Stimulated activated CD4-positive, alpha-beta T cell treated with anti-CD3 and anti-CD28 coated beads, TNF-alpha, amount 100 ng/mL, for 4 hours (primary cell): ENCODE measurements around the gene OXLD1.
A peak's percentile ranks its signal among the peaks of the same experiment; 100 is the strongest.
"Not testable (repeated sequence)": the region's sequence is repeated elsewhere in the genome, so short reads cannot be mapped to it uniquely, and the experiment has no call there.

Experiments used
- DNase-seq, 3 experiments: peaks; one replicate each; pipeline ENCODE4 v3.0.0-alpha.2; 2020; ENCODE audit warnings: low read depth in 3 of 3

OXLD1 gene

DNA sequence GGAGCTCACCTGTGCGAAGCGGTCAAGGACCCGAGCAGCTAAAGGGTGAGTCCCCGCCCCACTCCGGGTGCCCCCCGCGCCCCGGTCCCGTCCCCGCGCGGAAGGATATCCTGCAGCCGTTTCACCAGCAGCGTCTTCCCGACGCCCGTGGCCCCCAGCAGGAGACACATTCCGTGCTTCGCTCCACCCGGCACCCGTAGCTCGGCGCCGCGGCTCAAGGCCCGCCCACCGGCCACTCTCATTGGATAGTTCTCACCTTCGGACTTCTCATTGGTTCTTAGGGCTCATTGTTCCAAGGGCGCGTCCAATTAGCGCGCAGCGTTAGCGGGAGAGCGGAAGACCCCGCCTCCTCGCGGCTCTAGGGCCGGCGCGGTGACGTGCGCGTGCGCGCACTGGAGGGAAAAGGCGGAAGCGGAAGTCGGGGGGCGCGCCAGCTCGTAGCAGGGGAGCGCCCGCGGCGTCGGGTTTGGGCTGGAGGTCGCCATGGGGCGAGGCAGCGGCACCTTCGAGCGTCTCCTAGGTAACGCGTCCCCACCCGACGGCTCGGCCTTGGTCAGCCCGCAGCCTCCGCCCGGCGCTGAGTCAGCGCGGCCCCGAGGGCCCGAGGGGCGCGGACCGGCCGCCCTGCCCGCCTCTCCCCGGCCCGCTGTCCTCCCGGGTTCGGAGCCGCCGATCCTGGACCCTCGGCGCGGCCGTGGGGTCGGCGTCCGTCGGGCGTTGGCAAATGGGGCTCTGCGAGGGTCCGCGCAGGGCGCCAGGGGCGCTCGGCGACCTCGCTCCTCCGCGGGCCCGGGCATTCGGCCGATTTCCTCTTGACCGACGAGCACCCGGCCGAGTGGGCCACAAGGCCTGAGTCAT lies 17.4 kb upstream of the OXLD1 start, which contains the start of the genes ARL16 and HGS:
ARL16 (minus strand) TSS at position 214 of the 858 bp plus-strand sequence; CDS start at position 170, 44 bp downstream.
HGS (plus strand) TSS at position 428 of the 858 bp plus-strand sequence; CDS start at position 484, 56 bp downstream.
- DNase-seq, result peak; percentile 92 to 96 (median 95)

DNA sequence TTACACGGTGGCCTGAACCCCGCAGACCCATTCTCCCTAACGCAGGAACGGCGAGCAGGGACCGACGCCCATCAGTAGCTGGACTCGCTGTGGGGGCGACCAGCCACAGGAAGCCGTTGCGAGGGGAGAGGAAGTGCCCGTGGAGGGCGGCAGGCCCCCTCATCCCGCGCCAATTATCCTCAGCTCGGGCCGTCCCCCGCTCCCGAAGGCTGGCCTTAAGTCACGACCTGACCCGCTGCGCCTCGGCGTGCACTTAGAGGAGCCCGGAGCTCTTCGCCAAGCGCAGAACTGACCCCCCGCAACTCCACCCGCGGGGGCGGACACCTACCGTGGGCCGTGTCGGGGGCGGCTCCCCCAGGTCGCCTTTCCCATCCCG lies 16.8 kb upstream of the OXLD1 start:
- no peak for DNase-seq

DNA sequence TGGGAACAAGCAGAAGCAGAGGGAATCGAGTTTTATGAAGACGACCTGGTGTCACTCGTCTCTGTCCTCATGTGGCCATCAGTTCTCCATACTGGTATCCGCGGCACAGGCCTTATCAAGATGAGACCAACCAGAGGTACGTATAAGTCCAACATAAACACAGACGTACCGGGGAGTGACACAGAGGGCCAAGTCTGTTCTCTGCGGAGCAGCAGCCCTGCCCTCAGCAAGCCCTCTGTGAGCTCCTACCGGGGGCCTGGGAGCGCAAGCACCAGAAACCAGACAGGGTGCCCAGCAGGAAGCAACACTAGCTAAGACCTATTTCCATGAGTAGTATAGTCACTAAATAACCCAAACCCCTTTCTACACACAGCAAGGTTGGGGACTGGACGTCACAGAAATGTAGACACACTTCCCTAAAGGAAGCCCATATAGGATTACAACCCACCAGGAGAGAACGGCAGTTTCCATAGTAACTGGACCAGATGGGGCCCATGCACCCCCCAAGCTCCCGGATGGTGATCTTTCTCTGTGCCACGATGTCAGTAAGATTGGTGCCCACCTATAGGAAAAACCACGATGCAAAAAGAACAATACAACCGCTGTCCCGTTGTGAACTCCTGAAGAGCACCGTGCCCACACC lies 16.3 kb upstream of the OXLD1 start:
- no peak for DNase-seq

DNA sequence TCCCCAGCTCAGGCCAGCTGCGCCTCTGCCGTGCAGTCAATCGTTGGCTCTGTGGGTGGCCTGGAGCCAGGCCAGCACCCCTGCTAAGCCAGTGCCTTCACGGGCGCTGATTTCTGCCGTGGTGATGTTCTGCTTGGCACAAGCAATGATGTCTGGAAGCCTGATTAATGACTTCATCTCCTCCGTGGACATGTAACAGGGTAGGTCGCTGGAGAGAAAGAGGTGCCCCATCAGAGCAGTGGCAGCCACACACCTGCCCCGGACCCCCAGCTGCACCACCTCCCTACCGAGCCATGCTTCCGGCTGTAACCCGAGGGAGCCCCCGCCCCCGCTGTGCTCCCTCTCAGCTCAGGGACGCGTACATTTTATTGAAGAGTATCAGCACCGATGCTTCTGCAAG lies 15.3 kb upstream of the OXLD1 start:
- no peak for DNase-seq

DNA sequence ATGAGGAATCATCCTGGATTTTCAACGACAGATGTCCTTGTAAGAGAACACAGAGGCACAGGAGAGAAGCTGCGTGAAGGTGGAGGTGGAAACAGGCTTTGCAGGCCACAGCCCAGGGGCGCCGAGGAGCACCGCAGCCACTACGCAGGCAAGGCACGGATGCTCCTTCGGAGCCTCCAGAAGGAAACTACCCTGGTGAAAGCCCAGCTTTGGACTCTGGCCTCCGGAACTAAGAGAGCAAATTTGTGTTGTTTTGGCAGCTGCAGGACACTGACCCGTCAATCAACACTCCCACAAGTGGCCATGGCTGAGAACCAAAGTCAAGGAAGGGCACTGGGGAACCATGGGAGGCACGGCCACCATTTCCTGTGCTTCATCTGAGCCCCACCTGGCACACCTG lies 13.7 kb upstream of the OXLD1 start:
- DNase-seq, result no peak

DNA sequence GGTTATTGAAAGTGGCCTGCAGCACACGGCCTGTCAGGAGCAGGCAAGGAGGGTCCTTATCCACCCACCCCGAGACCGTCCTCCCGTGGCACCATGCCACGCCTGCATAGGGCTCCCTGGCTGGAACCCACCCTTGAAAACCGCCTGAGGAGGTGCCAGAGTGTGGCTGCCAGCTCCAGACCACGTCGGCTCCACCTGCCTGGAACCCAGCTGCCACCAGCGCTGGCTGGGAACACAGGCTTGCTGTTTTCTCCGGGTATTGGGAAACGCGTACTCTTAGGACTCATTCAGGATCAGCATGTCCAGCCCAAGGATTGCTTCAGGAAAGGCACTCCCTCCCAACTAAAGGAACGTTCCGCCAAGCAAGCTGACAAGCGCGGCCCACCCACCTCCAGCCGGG lies 10.5 kb upstream of the OXLD1 start:
- DNase-seq, result no peak

DNA sequence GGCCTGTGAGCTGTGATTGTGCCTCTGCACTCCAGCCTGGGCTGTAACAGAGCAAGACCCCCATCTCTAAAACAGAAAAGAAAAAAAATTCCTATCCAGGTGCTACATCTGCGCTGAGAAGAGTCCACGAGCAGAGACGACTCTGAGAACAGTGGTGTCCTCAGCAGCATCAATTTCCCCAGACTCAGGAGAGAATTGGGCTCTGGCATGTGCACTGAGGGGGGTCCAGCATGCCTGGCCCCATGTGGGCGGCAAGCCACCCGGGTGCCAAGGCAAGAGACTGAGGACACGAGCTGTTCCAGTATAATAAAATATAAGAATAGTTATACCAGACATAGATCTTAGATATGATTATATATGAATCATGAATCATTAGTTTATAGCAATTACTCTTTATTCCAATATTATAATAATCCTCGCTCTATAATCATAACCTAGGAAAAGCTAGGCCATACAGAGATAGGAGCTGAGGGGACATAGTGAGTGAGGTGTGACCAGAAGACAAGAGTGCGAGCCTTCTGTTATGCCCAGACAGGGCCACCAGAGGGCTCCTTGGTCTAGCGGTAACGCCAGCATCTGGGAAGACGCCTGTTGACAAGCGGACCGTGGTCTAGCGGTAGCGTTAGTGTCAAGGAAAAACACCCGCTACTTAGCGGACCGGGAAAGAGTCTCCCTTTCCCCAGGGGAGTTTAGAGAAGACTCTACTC lies 9.3 kb upstream of the OXLD1 start:
- not testable (repeated sequence) for DNase-seq

DNA sequence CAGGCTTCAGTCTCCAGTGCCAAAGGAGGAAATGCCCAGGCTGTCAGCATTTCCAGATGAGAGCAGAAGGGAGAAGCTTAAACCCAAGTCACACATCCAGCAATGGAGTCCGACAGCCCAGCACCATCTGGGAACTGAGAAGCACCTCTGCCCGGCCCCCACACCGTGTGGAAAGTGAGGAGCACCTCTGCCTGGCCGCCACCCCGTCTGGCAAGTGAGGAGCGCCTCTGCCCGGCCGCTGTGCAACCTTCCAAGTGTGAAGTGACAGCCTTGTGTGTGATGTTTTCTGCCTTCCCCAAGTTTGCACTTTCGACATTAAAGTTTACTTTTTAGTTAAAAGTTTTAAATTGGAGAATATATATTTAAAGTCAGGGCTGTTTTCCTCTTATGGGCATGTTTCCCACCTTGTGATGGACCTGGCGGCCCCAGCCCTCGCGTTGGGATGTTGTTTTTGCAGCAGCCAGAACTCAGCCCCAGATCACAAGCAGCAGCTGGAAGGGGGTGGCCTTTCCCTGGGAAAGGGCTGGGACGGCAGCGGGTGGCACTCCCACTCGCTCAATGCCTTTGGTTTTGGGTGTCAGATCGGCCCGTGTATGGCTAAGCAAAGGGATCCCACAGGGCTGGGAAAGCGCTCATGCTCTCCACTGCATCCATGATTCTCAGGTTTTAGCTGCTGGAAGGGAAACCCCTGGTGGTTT lies 7.3 kb upstream of the OXLD1 start:
- no peak for DNase-seq

DNA sequence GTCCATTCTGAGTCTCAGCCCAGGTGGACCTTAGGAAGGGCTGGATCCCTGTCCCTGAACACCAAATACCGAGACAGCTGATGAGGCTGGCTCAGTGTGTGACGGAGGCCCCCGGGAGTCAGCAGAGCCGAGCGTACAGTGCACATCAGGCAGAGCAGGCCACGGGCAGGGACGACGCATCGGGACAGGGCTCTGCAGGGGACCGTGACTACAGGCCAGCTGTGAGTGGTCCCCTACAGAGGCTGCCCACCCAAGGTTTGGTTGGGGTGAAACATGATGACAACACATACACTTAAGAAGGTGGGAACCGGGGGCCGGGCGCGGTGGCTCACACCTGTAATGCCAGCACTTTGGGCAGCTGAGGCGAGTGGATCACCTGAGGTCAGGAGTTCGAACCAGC lies 6.5 kb upstream of the OXLD1 start:
- no peak for DNase-seq

DNA sequence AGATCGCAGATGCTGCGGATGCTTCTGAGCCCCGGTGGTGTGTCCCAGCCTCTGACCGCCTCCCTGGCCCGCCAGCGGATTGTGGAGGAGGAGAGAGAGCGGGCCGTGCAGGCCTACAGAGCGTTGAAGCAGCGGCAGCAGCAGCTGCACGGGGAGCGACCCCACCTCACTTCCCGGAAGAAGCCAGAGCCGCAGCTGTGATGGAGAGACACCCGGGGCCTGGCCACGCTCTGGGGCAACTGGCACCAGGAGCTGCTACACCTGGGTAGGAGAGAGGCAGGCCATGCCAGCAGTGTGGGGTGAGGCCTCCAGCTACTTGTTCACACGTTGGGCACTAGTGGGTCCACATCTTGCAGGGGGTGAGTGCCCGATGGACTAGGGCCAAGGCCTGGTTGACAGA lies 6.1 kb upstream of the OXLD1 start:
- DNase-seq, result no peak

DNA sequence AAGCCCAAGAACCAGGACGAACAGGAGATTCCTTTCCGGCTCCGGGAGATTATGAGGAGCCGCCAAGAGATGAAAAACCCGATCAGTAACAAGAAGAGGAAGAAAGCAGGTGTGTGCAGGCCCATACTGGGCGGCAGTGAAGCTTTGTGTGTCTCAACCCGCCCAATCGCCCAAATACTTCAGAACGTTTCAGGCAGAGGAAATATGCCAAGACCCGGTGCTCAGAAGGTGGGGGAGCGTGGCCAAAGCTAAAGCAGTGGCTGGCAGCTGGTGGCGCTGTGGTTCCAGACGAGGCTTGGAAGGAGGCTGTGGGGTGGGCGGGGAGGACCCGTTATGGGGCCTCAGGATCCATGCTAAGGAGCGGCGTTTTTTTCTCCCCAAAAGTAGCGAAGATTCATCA lies 1.3 kb upstream of the OXLD1 start:
- DNase-seq, result no peak

DNA sequence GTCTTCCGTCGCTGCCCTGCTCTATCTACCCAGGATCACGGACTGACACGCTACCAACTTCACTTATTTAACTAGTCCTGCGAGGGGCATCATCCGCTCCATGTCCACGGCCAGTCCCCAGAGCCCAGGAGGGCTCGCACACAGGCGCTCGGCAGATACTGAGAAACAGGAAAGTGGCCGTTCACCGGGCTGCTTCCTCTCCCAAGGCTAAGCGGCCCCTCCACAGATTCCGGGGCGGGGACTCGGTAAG lies 388 bp downstream of the OXLD1 start:
- peak in 1 of 3 experiments; percentile 22 for DNase-seq

DNA sequence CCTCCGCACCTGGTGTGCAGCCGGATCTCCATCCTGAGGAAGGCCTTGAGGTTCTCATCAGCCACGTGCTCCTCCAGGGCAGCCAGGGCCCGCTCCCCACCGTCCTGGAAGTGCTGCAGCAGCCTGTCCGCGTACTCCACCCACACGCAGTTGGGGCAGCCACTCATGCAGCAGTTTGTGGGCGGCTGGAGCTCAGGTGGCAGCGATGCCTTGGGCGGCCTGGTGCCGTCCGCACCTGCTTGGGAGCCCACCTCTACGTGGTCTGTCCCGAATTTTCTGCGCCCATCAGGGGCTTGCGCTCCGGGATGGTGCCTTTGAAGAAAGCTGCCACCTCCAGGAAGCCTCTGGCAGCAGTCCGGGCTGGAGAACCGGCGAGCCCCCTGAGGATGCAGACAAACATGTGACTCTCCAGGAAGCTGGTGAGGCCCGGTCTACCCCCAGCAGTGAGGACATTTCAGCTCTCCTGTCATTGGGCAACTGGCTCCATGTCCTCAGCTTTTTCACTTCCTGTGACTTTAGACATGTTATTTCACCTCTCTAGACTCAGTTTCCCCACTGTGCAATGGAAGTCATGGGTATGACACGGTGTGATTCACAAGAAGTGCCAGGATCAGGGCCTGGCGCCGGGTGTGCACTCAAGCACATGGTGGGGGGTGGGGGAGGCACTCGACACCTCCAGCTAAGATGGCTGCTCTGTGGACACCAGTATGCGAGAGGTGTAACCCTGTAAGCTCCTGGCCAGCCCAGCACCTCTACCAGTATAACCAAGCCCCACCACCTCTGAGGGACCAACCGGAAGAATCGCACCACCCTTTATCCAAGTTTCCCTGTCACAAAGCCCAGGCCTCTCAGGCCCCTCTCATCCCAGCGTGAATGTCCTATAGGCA lies 957 bp downstream of the OXLD1 start:
- DNase-seq, result peak; percentile 48 to 54 (median 53)

DNA sequence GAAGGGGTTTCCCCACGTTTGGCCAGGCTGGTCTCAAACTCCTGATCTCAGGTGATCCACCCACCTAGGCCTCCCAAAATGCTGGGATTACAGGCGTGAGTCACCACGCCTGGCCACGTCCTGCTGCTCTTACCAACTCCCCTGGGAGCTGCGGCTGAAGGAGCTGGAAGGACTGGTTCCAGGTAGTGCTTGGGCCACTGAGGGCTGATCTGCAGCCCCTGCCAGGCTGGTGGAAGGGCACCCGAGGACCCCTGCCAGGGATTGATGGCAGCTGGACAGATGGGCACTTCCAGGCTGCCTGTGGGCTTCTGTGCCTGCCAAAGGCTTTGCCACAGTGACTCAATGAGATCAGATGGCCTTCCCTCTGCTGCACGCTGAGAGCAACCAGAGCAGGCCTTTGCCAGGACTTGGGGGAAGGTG lies 2.3 kb downstream of the OXLD1 start:
- DNase-seq, result no peak

DNA sequence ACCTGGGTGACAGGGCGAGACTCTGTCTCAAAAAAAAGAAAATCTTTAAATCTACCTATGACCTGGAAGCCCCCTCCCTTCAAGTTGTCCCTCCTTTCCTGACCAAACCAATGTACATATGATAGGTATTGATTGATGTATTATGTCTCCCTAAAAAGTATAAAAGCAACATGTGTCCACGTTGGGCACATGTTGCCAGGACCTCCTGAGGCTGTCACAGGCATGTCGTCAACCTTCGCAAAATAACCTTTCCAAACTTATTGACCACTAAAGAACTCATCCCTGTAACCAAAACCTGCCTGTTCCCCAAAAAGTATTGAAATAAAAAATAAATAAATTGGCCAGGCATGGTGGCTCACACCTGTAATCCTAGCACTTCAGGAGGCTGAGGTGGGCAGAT lies 4.4 kb downstream of the OXLD1 start:
- no peak for DNase-seq

DNA sequence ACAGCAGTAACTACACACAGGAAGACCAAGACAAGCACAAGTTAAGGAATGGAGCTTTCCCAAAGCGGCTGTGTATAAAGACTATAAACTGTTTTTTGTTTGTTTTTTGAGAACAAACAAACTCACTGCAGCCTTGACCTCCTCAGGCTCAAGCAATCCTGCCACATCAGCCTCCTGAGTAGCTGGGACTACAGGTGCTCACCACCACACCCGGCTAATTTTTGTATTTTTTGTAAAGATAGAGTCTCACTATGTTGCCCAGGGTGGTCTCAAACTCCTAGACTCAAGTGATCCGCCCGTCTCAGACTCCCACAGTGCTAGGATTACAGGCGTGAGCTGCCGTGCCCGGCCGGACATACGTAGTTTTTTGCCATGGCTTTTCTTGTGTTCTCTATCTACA lies 6.0 kb downstream of the OXLD1 start:
- DNase-seq, result no peak

DNA sequence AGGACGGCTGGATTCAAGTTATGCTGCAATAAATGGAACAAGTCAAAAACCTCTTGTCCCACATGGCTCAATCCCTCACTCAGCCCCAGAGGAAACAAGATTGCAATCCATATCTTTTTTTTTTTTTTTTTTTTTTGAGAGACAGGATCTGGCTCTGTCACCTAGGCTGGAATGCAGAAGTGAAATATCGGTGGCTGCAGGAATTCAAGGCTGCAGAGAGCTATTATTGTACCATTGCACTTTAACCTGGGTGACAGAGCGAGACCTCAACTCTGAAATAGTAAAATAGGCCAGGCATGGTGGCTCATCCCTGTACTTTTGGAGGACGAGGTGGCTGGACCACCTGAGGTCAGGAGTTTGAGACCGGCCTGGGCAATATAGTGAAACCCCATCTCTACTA lies 7.4 kb downstream of the OXLD1 start:
- DNase-seq, result no peak

DNA sequence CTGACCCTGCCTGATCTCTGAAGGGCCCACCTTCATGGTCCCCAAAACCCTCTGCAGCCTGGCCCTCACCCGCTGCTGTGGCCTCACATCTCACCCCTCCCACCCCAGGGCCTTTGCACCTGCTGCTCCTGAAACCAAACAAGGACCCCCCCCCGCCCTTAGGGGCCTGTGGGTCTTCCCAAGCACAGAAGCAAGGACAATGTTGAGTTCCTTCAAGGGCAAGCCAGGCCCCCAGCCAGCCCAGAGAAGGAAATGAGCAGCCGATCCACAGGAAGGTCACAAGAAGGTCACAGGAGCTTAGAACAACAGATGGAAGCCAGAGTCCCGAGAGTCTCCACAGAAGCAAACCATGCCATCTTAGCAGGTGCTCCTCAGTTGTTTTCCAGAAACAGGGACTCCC lies 9.6 kb downstream of the OXLD1 start:
- no peak for DNase-seq

DNA sequence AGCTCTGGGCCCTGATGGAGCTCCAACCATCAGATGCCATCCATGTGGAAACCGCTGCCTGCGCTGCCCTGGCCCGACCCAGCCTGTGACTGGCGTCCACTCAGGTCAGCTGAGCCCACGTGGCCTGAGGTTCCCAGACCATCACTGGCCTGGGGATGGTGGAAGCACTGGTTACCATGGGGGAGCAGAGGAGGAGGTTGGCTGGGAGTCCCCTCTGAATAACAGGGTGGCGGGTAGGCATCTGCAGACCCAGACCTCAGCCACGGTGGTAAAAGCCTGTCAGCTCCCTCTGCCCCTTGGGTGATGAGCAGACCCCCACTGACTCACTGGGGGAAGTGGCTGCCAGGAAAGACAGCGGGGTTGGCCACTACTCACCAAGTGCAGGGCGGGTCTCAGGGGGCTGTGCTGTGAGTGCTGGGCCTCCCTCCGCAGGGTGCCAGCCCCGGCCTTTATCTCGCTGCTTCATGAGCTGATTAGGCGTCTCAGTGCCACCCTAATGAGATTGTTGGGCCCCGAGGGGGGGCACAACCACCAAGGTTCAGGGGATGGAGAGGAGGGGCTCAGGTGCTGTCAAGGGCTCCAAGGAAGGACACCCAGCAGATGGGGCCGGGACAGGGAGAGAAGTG lies 10.2 kb downstream of the OXLD1 start, which contains the start of gene PDE6G:
PDE6G (minus strand) TSS at position 425 of the 626 bp plus-strand sequence. CDS start 3,237 bp downstream, outside the sequence.
- DNase-seq, result no peak

DNA sequence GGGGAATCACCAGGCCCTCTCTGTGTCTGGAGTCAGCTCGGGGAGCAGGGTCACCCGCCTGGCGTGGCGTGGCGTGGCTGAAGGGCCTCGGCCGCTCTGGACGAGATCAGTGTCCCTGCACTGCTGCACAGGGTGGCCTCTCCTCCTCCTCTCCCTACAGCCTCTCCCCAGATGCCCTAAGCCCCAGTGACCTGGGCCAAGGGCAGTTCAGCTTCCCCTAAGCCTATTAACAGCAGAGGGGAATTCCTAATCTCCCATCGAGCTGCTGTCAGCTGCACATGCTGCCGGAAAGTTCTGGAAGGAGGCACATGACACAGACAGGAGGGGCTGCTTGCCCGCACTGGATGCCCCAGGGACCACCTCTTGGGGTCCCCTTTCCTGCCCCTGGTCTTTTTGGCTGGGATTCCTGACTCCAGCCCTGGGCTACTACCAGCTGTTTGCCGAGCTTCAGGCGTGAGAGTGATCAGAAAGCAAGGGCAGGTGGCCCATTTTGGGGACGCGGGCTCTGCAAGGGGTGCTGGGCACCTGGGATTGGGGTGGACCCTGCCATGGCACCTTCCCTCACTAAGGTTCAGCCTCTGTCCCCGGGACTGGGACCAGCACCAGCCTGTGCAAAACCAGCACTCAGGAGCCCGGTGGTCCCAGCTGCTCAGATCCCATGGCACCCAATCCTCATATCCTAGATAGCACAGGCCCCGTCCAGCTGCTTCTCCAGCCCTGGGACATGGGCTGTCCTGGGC lies 10.9 kb downstream of the OXLD1 start:
- no peak for DNase-seq
